HepG2 (cell line): ENCODE results near the gene NIPAL4. TPM values are rescaled to one million over a fixed set of nuclear protein-coding genes. Genes with fewer than 3 reads are reported as not detected.

Experiments used
- ATF3 ChIP-seq: sonication (generic); formaldehyde crosslinking; IDR thresholded peaks from 2 replicates; pipeline ENCODE4 v1.4.0; 2020; ENCODE audit warnings: missing genetic modification reagents
- CBX5 ChIP-seq: sonication (generic); formaldehyde crosslinking; IDR thresholded peaks from 2 replicates; pipeline ENCODE4 v1.4.0; 2020; ENCODE audit warnings: missing genetic modification reagents, borderline replicate concordance
- HBP1 ChIP-seq: IDR thresholded peaks from 2 replicates; pipeline ENCODE4 v1.6.1; 2016; ENCODE audit warnings: low read depth, control low read depth
- HMG20B ChIP-seq: conservative IDR thresholded peaks from 2 replicates; pipeline ENCODE4 v1.6.1; 2016; ENCODE audit warnings: missing genetic modification reagents, missing compliant biosample characterization
- HNF4A ChIP-seq: sonication (generic); formaldehyde crosslinking; IDR thresholded peaks from 2 replicates; pipeline ENCODE4 v1.4.0; 2020; ENCODE audit warnings: missing genetic modification reagents
- JUN ChIP-seq: sonication (generic); formaldehyde crosslinking; IDR thresholded peaks from 2 replicates; pipeline ENCODE4 v1.4.0; 2020; ENCODE audit warnings: mild to moderate bottlenecking, missing genetic modification reagents
- MEIS2 ChIP-seq: sonication (generic); formaldehyde crosslinking; IDR thresholded peaks from 2 replicates; pipeline ENCODE4 v1.9.0; 2021; ENCODE audit warnings: mild to moderate bottlenecking, missing genetic modification reagents
- MYNN ChIP-seq: sonication (generic); formaldehyde crosslinking; IDR thresholded peaks from 2 replicates; pipeline ENCODE4 v1.4.0; 2020; ENCODE audit warnings: mild to moderate bottlenecking, low read depth, missing genetic modification reagents
- RNF2 ChIP-seq: fragments of 450-650 bp; conservative IDR thresholded peaks from 2 replicates; pipeline ENCODE4 v1.6.1; 2016; ENCODE audit warnings: low read depth
- SKIL ChIP-seq: sonication (generic); formaldehyde crosslinking; IDR thresholded peaks from 2 replicates; pipeline ENCODE4 v1.8.0; 2022; ENCODE audit warnings: missing genetic modification reagents, mild to moderate bottlenecking, moderate library complexity, borderline replicate concordance
- TFDP1 ChIP-seq: IDR thresholded peaks from 2 replicates; pipeline ENCODE4 v1.6.1; 2016; ENCODE audit warnings: missing compliant biosample characterization, missing genetic modification reagents, borderline replicate concordance
- ZNF367 ChIP-seq: sonication (generic); formaldehyde crosslinking; IDR thresholded peaks from 2 replicates; pipeline ENCODE4 v1.4.0; 2020; ENCODE audit warnings: missing genetic modification reagents, borderline replicate concordance
- ZNF549 ChIP-seq: sonication (generic); formaldehyde crosslinking; IDR thresholded peaks from 2 replicates; pipeline ENCODE4 v1.5.0; 2020; ENCODE audit warnings: missing genetic modification reagents
- ZNF563 ChIP-seq: sonication (generic); formaldehyde crosslinking; IDR thresholded peaks from 2 replicates; pipeline ENCODE4 v1.8.0; 2022; ENCODE audit warnings: mild to moderate bottlenecking, moderate library complexity, missing genetic modification reagents
- ZNF687 ChIP-seq: sonication (generic); formaldehyde crosslinking; IDR thresholded peaks from 2 replicates; pipeline ENCODE4 v1.5.1; 2020; ENCODE audit warnings: mild to moderate bottlenecking, missing genetic modification reagents, moderate library complexity
- polyA plus RNA-seq, 8 experiments: library from polyadenylated mRNA; depleted of rRNA in 3 of 8; stranded (reverse) in 7 of 8; unstranded in 1 of 8; fragments of >200 nt; fragmentation: Illumina TruSeq in 4 of 8; extraction: Trizol in 4 of 8; gene quantifications; 2 replicates each; pipeline versions ENCODE4 v1.2.1 to v1.2.3, GENCODE V29; 2011 to 2016; ENCODE audit warnings: low read depth in 4 of 8, missing spikeins in 1 of 8, mixed read lengths in 1 of 8; ENCODE audit not compliant: insufficient read depth in 1 of 8
- total RNA-seq, 5 experiments: library from RNA; depleted of rRNA; stranded (reverse); fragments of >200 nt; fragmentation: Illumina TruSeq; extraction: Trizol; gene quantifications; 2 replicates each; pipeline ENCODE4 v1.2.3, GENCODE V29; 2016; ENCODE audit warnings: low read depth in 1 of 5

NIPAL4 gene
- total and polyA plus RNA-seq, 2 of the 13 experiments (the other 11 are each of a cell fraction or from before 2014, with no cell fraction given) = not detected

- TF ChIP-seq SKIL (CRISPR knock-in tag) (no peak), ZNF563 (CRISPR knock-in tag) (0 out of 2 replicates have a peak, but pooled peaks have one; percentile 39), TFDP1 (CRISPR knock-in tag) (no peak), RNF2 (no peak), ATF3 (CRISPR knock-in tag) (no peak), JUN (no peak), MEIS2 (CRISPR knock-in tag) (no peak), CBX5 (CRISPR knock-in tag) (no peak), ZNF687 (CRISPR knock-in tag) (peak; percentile 17; the same call in 1 of the 2 replicates), HBP1 (CRISPR knock-in tag) (no peak), ZNF549 (0 out of 2 replicates have a peak, but pooled peaks have one; percentile 59), HMG20B (CRISPR knock-in tag) (no peak), ZNF367 (no peak), MYNN (no peak), HNF4A (CRISPR knock-in tag) (peak; percentile 72)
These were observed 19.8 kb downstream of the NIPAL4 start (continued) for GRCh38 chr5:157479612-157480510.
